IMR-90 (cell line): ENCODE data around the gene SLC16A7.

Source experiments
- CEBPB ChIP-seq: IDR thresholded peaks from 2 replicates; pipeline ENCODE4 v1.6.1; 2012; ENCODE audit warnings: low read depth, low read length, improper control_type of control experiment
- CTCF ChIP-seq: conservative IDR thresholded peaks from 2 replicates; pipeline ENCODE4 v1.5.1; 2012; ENCODE audit warnings: mild to moderate bottlenecking, low read depth, low read length, improper control_type of control experiment
- FOS ChIP-seq: fragments of 150-350 bp; IDR thresholded peaks from 2 replicates; pipeline ENCODE4 v1.6.1; 2016; ENCODE audit warnings: low read depth, low read length
- POLR2A ChIP-seq: IDR thresholded peaks from 2 replicates; pipeline ENCODE4 v1.6.1; 2012; ENCODE audit warnings: mild to moderate bottlenecking, low read depth, low read length

- TF ChIP-seq POLR2A (no peak), CTCF (no peak), CEBPB (no peak), FOS (no peak)
Observed at GRCh38 chr12:59600171-59600570, 4.3 kb downstream of the SLC16A7 start.
